Lower lobe of right lung (tissue), 2 donors: Measurements from ENCODE around the gene KCNH8. TPM values are rescaled to one million over a fixed set of nuclear protein-coding genes. Genes with fewer than 3 reads are reported as not detected.

Experiments
- ATAC-seq, 2 donors: fragments of 200-7000 bp; cut with Tn5 transposase; one replicate each; pipeline ENCODE4 v1.9.1; 2020 to 2022; ENCODE audit warnings: mild to moderate bottlenecking in 2 of 2, moderate library complexity in 2 of 2
- DNase-seq: peaks from one replicate; pipeline ENCODE4 v3.0.0-alpha.2; 2020
- H3K27ac ChIP-seq: fragments of 200-600 bp; one replicate; pipeline ENCODE4 v1.8.0; 2022
- H3K27me3 ChIP-seq: fragments of 200-600 bp; one replicate; pipeline ENCODE4 v1.8.0; 2022; ENCODE audit warnings: low read depth
- H3K36me3 ChIP-seq: fragments of 200-600 bp; one replicate; pipeline ENCODE4 v1.8.0; 2022; ENCODE audit warnings: mild to moderate bottlenecking
- H3K4me1 ChIP-seq: fragments of 200-600 bp; one replicate; pipeline ENCODE4 v1.8.0; 2022
- H3K4me3 ChIP-seq: fragments of 200-600 bp; one replicate; pipeline ENCODE4 v1.8.0; 2022; ENCODE audit warnings: mild to moderate bottlenecking
- H3K9me3 ChIP-seq: fragments of 200-600 bp; one replicate; pipeline ENCODE4 v1.8.0; 2022
- CTCF ChIP-seq: fragments of 200-600 bp; IDR thresholded peaks from one replicate; pipeline ENCODE4 v1.8.0; 2022; ENCODE audit warnings: antibody characterized with exemption, mild to moderate bottlenecking
- intact Hi-C: fragments of 100-400 bp; cut with DNase I; formaldehyde crosslinking; loops from one replicate; pipeline ENCODE4 v1.11.0; 2022
- total RNA-seq: library from RNA; stranded (reverse); fragmentation: NEBNext Ultra II Directional; extraction: Animal tissue kit (Norgen Biotek cat#: 25700); gene quantifications from one replicate; pipeline ENCODE4 v1.2.1, GENCODE V29; 2021
- donor health status: DM: no; HTN: yes; CAD: no; lungs with severe emphysema.

Gene KCNH8
- total RNA-seq, 1 donor from 2014 or later, result 0.12 TPM

- ATAC-seq (no peak), DNase-seq (no peak)
- Histone ChIP-seq H3K4me3 (no peak overlapping the region), H3K9me3 (no peaks in the 10 kb centered on the region), H3K36me3 (no peaks in the 10 kb centered on the region), H3K27ac (no peak overlapping the region), H3K27me3 (no peaks in the 10 kb centered on the region), H3K4me1 (no peaks in the 10 kb centered on the region)
- TF ChIP-seq CTCF, result no peak
- intact Hi-C loops, result no loop called here
These were observed 105.9 kb downstream of the KCNH8 start for GRCh38 chr3:19254189-19254588.

GRCh38 chr3:19254784-19255338 is 106.6 kb downstream of the KCNH8 start:
- no peaks in the 10 kb centered on the region for H3K4me1 ChIP-seq
- no peak for TF ChIP-seq CTCF
- intact Hi-C loops, result no loop called here
- DNase-seq (no peak), ATAC-seq (no peak)
- no peaks in the 10 kb centered on the region for H3K27me3 ChIP-seq
- no peaks in the 10 kb centered on the region for H3K9me3 ChIP-seq
- H3K36me3 ChIP-seq, result no peaks in the 10 kb centered on the region
- H3K4me3 ChIP-seq, result no peak overlapping the region
- no peak overlapping the region for H3K27ac ChIP-seq

GRCh38 chr3:19256313-19256712 is 108.0 kb downstream of the KCNH8 start:
- intact Hi-C loops, result no loop called here
- no peaks in the 10 kb centered on the region for H3K4me1 ChIP-seq

GRCh38 chr3:19263606-19264005 is 115.3 kb downstream of the KCNH8 start:
- Histone ChIP-seq H3K4me3 (no peak overlapping the region), H3K27me3 (no peaks in the 10 kb centered on the region), H3K27ac (no peak overlapping the region), H3K9me3 (no peaks in the 10 kb centered on the region), H3K36me3 (no peaks in the 10 kb centered on the region), H3K4me1 (no peaks in the 10 kb centered on the region)
- DNase-seq (no peak), ATAC-seq (no peak)
- no peak for TF ChIP-seq CTCF
- intact Hi-C loops, result no loop called here

More at GRCh38 chr3:19256313-19256712, 108.0 kb downstream of the KCNH8 start:
- no peak for DNase-seq
- H3K27ac ChIP-seq, result no peak overlapping the region
- H3K36me3 ChIP-seq, result no peaks in the 10 kb centered on the region
- TF ChIP-seq CTCF, result no peak
- no peak for ATAC-seq
- H3K9me3 ChIP-seq, result no peaks in the 10 kb centered on the region
- no peaks in the 10 kb centered on the region for H3K27me3 ChIP-seq
- H3K4me3 ChIP-seq, result no peak overlapping the region

GRCh38 chr3:19264424-19264823 is 116.1 kb downstream of the KCNH8 start:
- no peaks in the 10 kb centered on the region for H3K4me1 ChIP-seq
- no peak for TF ChIP-seq CTCF
- no peaks in the 10 kb centered on the region for H3K36me3 ChIP-seq
- H3K4me3 ChIP-seq, result no peak overlapping the region
- no peaks in the 10 kb centered on the region for H3K9me3 ChIP-seq
- DNase-seq, result no peak
- ATAC-seq, result peak in 1 of 2 donors; percentile 64
- no peaks in the 10 kb centered on the region for H3K27me3 ChIP-seq
- no peak overlapping the region for H3K27ac ChIP-seq
- intact Hi-C loops, result no loop called here
